Left lobe of liver (tissue), 2 donors: ENCODE data around the gene BTBD19. TPM values are rescaled to one million over a fixed set of nuclear protein-coding genes. Genes with fewer than 3 reads are reported as not detected.
"Not testable (repeated sequence)": the region's sequence is repeated elsewhere in the genome, so short reads cannot be mapped to it uniquely, and the experiment has no call there.

Experiments used
- ATAC-seq: fragments of 200-7000 bp; cut with Tn5 transposase; one replicate; pipeline ENCODE4 v1.9.1; 2020; ENCODE audit warnings: mild to moderate bottlenecking, moderate library complexity
- DNase-seq: peaks from one replicate; pipeline ENCODE4 v3.0.0-alpha.2; 2020; ENCODE audit warnings: low spot score
- total RNA-seq: library from RNA; stranded (reverse); gene quantifications from one replicate; pipeline ENCODE4 v1.2.1, GENCODE V29; 2021
- donor health status: DM: no; HTN: no; CAD: no; lungs with moderate emphysema.
- donor health status: DM: no; HTN: yes; CAD: no.

The BTBD19 gene
- total RNA-seq, 1 donor from 2014 or later, result 7.8 TPM

GRCh38 chr1:44787506-44787905 lies 20.8 kb upstream of the BTBD19 start:
- ATAC-seq, result no peak

GRCh38 chr1:44788120-44788860 lies 20.0 kb upstream of the BTBD19 start, which contains the start of gene BEST4:
Gene BEST4, minus strand, starts transcription at chr1:44788170. Its CDS starts 465 bp downstream, at chr1:44787705.
- DNase-seq, result no peak

More at GRCh38 chr1:44787506-44787905, 20.8 kb upstream of the BTBD19 start:
- DNase-seq, result no peak

GRCh38 chr1:44790968-44791801 lies 17.1 kb upstream of the BTBD19 start:
- DNase-seq, result no peak
- no peak for ATAC-seq

More at GRCh38 chr1:44788120-44788860, 20.0 kb upstream of the BTBD19 start, which contains the start of gene BEST4:
- ATAC-seq, result no peak

DNA sequence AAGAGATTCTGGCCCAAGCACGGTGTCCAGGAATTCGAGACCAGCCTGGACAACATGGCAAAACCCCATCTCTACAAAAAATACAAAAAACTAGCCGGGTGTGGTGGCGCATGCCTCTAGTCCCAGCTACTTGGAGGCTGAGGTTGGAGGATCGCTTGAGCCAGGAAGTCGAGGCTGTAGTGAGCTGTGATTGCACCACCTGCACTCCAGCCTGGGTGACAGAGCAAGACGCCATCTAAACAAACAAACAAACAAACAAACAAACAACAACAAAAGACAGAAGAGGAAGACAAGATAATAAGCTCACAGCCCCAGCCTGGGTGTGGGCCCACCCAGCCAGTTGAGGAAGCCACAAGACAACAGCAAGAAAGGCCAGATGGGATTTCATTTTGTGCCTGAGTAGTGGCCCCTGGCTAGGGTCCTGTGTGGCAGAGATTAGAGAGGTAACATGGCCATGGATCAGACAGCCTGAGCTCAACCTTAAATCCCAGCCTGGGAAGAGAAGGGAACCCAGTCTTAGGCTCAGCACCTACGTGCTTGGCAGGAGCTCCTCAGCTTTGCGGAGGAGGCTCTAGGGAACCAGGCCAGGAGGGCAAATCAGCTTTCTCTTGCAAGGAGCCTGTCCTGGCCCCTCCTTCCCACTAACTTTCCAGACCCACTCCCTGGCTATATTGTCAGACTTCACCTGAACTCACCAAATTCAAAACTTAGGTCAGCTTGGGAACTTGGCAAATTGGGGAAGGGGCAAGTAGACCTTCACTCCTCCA lies 15.4 kb upstream of the BTBD19 start:
- DNase-seq (peak; percentile 34), ATAC-seq (no peak)

DNA sequence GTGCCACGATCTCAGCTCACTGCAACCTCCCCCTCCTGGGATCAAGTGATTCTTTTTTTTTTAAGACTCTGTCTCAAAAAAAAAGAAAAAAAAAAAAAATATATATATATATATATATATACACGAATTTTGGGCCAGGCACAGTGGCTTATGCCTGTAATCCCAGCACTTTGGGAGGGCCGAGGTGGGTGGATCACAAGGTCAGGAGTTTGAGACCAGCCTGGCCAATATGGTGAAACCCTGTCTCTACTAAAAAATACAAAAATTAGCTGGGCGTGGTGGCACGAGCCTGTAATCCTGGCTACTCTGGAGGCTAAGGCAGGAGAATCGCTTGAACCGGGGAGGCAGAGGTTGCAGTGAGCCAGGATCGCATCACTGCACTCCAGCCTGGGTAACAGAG lies 10.4 kb upstream of the BTBD19 start:
- not testable (repeated sequence) for ATAC-seq, DNase-seq

GRCh38 chr1:44798481-44799365 lies 9.6 kb upstream of the BTBD19 start:
- DNase-seq (no peak), ATAC-seq (no peak)

- ATAC-seq (peak; percentile 94), DNase-seq (peak; percentile 98)
Measured at GRCh38 chr1:44799770-44800584, 8.3 kb upstream of the BTBD19 start, which contains the start of gene PLK3. Gene PLK3, plus strand, starts transcription at chr1:44800377. Its CDS starts 87 bp downstream, at chr1:44800464.

GRCh38 chr1:44801491-44802305 lies 6.6 kb upstream of the BTBD19 start:
- ATAC-seq, result no peak
- no peak for DNase-seq

DNA sequence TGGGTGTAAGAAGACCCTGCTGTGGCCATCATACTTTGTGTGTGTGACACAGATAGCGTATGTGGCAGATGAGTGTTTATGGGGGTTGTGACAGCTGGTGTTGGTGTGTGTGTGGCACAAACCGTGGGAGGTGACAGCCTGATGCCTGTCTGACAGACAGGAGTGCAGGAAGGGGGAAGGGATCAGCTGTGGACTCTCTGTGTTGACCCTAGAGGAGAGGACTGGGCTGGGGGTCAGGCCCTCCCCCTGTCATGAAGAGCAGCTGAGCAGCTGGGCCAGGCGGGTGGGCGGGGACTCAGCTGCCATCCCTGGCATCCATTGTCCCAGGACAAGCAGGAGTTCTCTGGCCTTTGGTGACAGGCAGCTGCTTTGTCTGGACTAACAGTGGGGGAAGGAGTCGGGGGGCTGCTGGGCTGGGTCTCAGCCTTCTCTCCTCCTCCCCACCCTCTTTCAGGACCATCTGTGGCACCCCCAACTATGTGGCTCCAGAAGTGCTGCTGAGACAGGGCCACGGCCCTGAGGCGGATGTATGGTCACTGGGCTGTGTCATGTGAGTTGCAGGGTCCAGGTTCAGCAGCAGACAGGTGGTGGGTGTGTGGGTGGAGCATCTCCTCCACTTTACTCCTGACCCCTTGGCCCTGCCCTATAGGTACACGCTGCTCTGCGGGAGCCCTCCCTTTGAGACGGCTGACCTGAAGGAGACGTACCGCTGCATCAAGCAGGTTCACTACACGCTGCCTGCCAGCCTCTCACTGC lies 5.8 kb upstream of the BTBD19 start:
- DNase-seq (no peak), ATAC-seq (no peak)

DNA sequence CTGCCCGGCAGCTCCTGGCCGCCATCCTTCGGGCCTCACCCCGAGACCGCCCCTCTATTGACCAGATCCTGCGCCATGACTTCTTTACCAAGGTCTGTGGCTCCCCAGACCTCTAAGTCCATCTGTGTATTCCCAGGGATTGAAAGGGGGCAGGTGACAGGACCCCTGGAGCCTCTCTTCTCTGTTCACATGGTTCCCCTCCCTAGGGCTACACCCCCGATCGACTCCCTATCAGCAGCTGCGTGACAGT lies 5.3 kb upstream of the BTBD19 start:
- ATAC-seq (no peak), DNase-seq (no peak)

DNA sequence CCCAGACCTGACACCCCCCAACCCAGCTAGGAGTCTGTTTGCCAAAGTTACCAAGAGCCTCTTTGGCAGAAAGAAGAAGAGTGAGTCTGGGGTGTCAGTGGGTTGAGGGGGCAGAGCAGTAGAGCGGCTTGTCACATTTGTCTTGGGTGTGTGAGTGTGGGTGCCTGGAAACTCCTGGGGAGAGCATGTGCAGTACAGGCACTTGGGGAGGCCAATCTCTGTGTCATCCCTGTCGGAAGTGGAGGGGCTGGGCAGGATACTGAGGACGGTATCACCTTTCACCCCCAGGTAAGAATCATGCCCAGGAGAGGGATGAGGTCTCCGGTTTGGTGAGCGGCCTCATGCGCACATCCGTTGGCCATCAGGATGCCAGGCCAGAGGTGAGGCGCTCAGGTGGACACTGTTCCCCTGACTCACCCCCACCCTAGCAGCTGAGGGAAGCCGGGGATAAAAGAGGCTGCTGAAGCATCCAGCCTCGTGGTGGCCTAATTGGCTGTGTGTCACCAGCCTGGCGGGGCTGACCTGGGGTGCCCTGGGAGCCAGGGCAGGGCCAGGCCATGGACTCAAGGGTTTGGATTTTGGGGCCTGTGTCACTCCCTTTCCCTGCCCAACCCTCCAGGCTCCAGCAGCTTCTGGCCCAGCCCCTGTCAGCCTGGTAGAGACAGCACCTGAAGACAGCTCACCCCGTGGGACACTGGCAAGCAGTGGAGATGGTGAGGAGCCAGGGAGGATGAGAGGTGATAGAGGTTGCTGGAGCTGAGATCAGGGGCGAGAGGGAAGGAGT lies 4.8 kb upstream of the BTBD19 start:
- no peak for DNase-seq
- ATAC-seq, result no peak

- ATAC-seq (no peak), DNase-seq (no peak)
Measured at GRCh38 chr1:44805311-44806024, 2.9 kb upstream of the BTBD19 start.

GRCh38 chr1:44806025-44806703 lies 2.2 kb upstream of the BTBD19 start:
- DNase-seq (no peak), ATAC-seq (no peak)

GRCh38 chr1:44806704-44807363 lies 1.5 kb upstream of the BTBD19 start, which contains the start of gene DYNLT4:
Gene DYNLT4, minus strand, starts transcription at chr1:44807351. Its CDS starts 683 bp downstream, at chr1:44806668.
- no peak for DNase-seq

More at GRCh38 chr1:44806704-44807363, 1.5 kb upstream of the BTBD19 start, which contains the start of gene DYNLT4:
- ATAC-seq, result no peak
